Hepatocyte (in vitro differentiated cells): Measurements from ENCODE around the gene CHKA.

Experiments
- CTCF ChIP-seq: fragments of 200-600 bp; sonication (generic); IDR thresholded peaks from 2 replicates; pipeline ENCODE4 v1.5.1; 2016; ENCODE audit warnings: antibody characterized with exemption, mild to moderate bottlenecking; ENCODE audit not compliant: poor library complexity
- EZH2 ChIP-seq: fragments of 200-600 bp; sonication (generic); IDR thresholded peaks from 2 replicates; pipeline ENCODE4 v1.6.1; 2016; ENCODE audit warnings: antibody characterized with exemption, mild to moderate bottlenecking, borderline replicate concordance
- EZH2phosphoT487 ChIP-seq: fragments of 200-600 bp; sonication (generic); IDR thresholded peaks from one replicate; pipeline ENCODE4 v1.6.1; 2018; ENCODE audit warnings: antibody characterized with exemption, mild to moderate bottlenecking, low read depth, moderate library complexity; ENCODE audit not compliant: unreplicated experiment, severe bottlenecking

- TF ChIP-seq CTCF (no peak), EZH2phosphoT487 (no peak), EZH2 (no peak)
These were observed 73.5 kb downstream of the CHKA start for GRCh38 chr11:68047437-68048290.
